H9 (cell line): ENCODE results near the gene POLR2M. TPM values are rescaled to one million over a fixed set of nuclear protein-coding genes. Genes with fewer than 3 reads are reported as not detected.

Source experiments
- DNase-seq: peaks from one replicate; pipeline ENCODE4 v3.0.0-alpha.2; 2017
- H2AFZ ChIP-seq: one replicate; pipeline ENCODE4 v1.6.1; 2013; ENCODE audit warnings: mild to moderate bottlenecking, low read length, control low read depth, moderate library complexity
- H2AK5ac ChIP-seq: 2 replicates; pipeline ENCODE4 v1.6.1; 2013; ENCODE audit warnings: low read length, control low read depth, mixed read lengths; ENCODE audit not compliant: insufficient read length
- H2BK120ac ChIP-seq: one replicate; pipeline ENCODE4 v1.6.1; 2013; ENCODE audit warnings: low read depth, mild to moderate bottlenecking, low read length, control low read depth, inconsistent platforms; ENCODE audit not compliant: poor library complexity, severe bottlenecking
- H2BK12ac ChIP-seq: 2 replicates; pipeline ENCODE4 v1.6.1; 2013; ENCODE audit warnings: low read length, control low read depth, mixed read lengths, low read depth; ENCODE audit not compliant: insufficient read length
- H2BK15ac ChIP-seq: 2 replicates; pipeline ENCODE4 v1.6.1; 2013; ENCODE audit warnings: low read depth, low read length, control low read depth
- H2BK20ac ChIP-seq: one replicate; pipeline ENCODE4 v1.6.1; 2013; ENCODE audit warnings: low read depth, mild to moderate bottlenecking, low read length, control low read depth, inconsistent platforms; ENCODE audit not compliant: poor library complexity, severe bottlenecking
- H2BK5ac ChIP-seq: 2 replicates; pipeline ENCODE4 v1.6.1; 2013; ENCODE audit warnings: low read length, control low read depth, mixed read lengths; ENCODE audit not compliant: insufficient read length
- H3K14ac ChIP-seq: 2 replicates; pipeline ENCODE4 v1.6.1; 2013; ENCODE audit warnings: low read length, control low read depth; ENCODE audit not compliant: insufficient read depth
- H3K18ac ChIP-seq: 2 replicates; pipeline ENCODE4 v1.6.1; 2013; ENCODE audit warnings: low read depth, mild to moderate bottlenecking, mixed read lengths, low read length, control low read depth; ENCODE audit not compliant: insufficient read length
- H3K23ac ChIP-seq: 2 replicates; pipeline ENCODE4 v1.6.1; 2013; ENCODE audit warnings: low read length, control low read depth, mixed read lengths, low read depth; ENCODE audit not compliant: insufficient read length
- H3K23me2 ChIP-seq: 2 replicates; pipeline ENCODE4 v1.6.1; 2013; ENCODE audit warnings: low read depth, mild to moderate bottlenecking, mixed read lengths, low read length, control low read depth; ENCODE audit not compliant: insufficient read length, poor library complexity, severe bottlenecking
- H3K27ac ChIP-seq: 2 replicates; pipeline ENCODE4 v1.5.1; 2013; ENCODE audit warnings: low read length, control low read depth, mixed read lengths, low read depth; ENCODE audit not compliant: insufficient read length
- H3K27me3 ChIP-seq: 2 replicates; pipeline ENCODE4 v1.6.1; 2013; ENCODE audit warnings: low read length, control low read depth, inconsistent platforms; ENCODE audit not compliant: insufficient read depth
- H3K4ac ChIP-seq: 2 replicates; pipeline ENCODE4 v1.6.1; 2013; ENCODE audit warnings: low read depth, mild to moderate bottlenecking, control low read depth, inconsistent platforms, low read length, moderate library complexity
- H3K4me1 ChIP-seq: 2 replicates; pipeline ENCODE4 v1.6.1; 2013; ENCODE audit warnings: low read length, control low read depth, inconsistent platforms; ENCODE audit not compliant: insufficient read depth
- H3K4me2 ChIP-seq: 2 replicates; pipeline ENCODE4 v1.6.1; 2013; ENCODE audit warnings: low read length, control low read depth, mixed read lengths; ENCODE audit not compliant: insufficient read length, insufficient read depth
- H3K56ac ChIP-seq: 2 replicates; pipeline ENCODE4 v1.6.1; 2013; ENCODE audit warnings: low read depth, mild to moderate bottlenecking, mixed read lengths, low read length, control low read depth; ENCODE audit not compliant: insufficient read length
- H3K79me1 ChIP-seq: 2 replicates; pipeline ENCODE4 v1.6.1; 2013; ENCODE audit warnings: low read depth, mild to moderate bottlenecking, moderate library complexity, low read length, control low read depth, inconsistent platforms; ENCODE audit not compliant: insufficient read depth, poor library complexity, severe bottlenecking
- H3K79me2 ChIP-seq: 2 replicates; pipeline ENCODE4 v1.6.1; 2013; ENCODE audit warnings: low read length, control low read depth, inconsistent platforms; ENCODE audit not compliant: insufficient read depth
- H3K9ac ChIP-seq: 2 replicates; pipeline ENCODE4 v1.6.1; 2013; ENCODE audit warnings: low read length, control low read depth, mixed read lengths; ENCODE audit not compliant: insufficient read length; ENCODE audit errors: extremely low read depth
- H3K9me3 ChIP-seq: one replicate; pipeline ENCODE4 v1.6.1; 2013; ENCODE audit warnings: low read depth, low read length, inconsistent platforms; ENCODE audit not compliant: control insufficient read depth
- H3T11ph ChIP-seq: one replicate; pipeline ENCODE4 v1.6.1; 2013; ENCODE audit warnings: mild to moderate bottlenecking, low read length, control low read depth, inconsistent platforms
- H4K20me1 ChIP-seq: one replicate; pipeline ENCODE4 v1.6.1; 2013; ENCODE audit not compliant: control insufficient read depth, insufficient read length, insufficient read depth
- H4K5ac ChIP-seq: 2 replicates; pipeline ENCODE4 v1.6.1; 2013; ENCODE audit warnings: low read depth, mild to moderate bottlenecking, mixed read lengths, low read length, control low read depth; ENCODE audit not compliant: insufficient read length
- H4K8ac ChIP-seq: replicated peaks from 2 replicates; pipeline ENCODE4 v1.6.1; 2013; ENCODE audit warnings: low read length, control low read depth, mixed read lengths, low read depth; ENCODE audit not compliant: insufficient read length
- H4K91ac ChIP-seq: 2 replicates; pipeline ENCODE4 v1.6.1; 2013; ENCODE audit warnings: low read depth, mild to moderate bottlenecking, moderate library complexity, mixed read lengths, low read length, control low read depth; ENCODE audit not compliant: insufficient read length
- H3K27ac Mint-ChIP-seq, 3 experiments: 2 replicates in 2 of 3; 3 replicates in 1 of 3; pipeline ENCODE4 v1.8.0; 2020 to 2021; ENCODE audit warnings: mixed read lengths in 3 of 3, mild to moderate bottlenecking in 1 of 3, moderate library complexity in 1 of 3
- H3K27me3 Mint-ChIP-seq: 2 replicates; pipeline ENCODE4 v1.8.0; 2021; ENCODE audit warnings: low read depth, mild to moderate bottlenecking, moderate library complexity, mixed read lengths
- H3K36me3 Mint-ChIP-seq, 3 experiments: 2 replicates in 2 of 3; 3 replicates in 1 of 3; pipeline ENCODE4 v1.8.0; 2020 to 2021; ENCODE audit warnings: low read depth in 3 of 3, mixed read lengths in 3 of 3; ENCODE audit not compliant: insufficient read depth in 1 of 3
- H3K4me1 Mint-ChIP-seq, 2 experiments: 2 replicates each; pipeline ENCODE4 v1.8.0; 2020; ENCODE audit warnings: mixed read lengths in 2 of 2
- H3K4me3 Mint-ChIP-seq, 2 experiments: 2 replicates in 1 of 2; 3 replicates in 1 of 2; pipeline ENCODE4 v1.8.0; 2020 to 2021; ENCODE audit warnings: mild to moderate bottlenecking in 2 of 2, mixed read lengths in 2 of 2, moderate library complexity in 1 of 2
- H3K9me3 Mint-ChIP-seq, 2 experiments: 2 replicates in 1 of 2; 3 replicates in 1 of 2; pipeline ENCODE4 v1.8.0; 2020; ENCODE audit warnings: mild to moderate bottlenecking in 2 of 2, mixed read lengths in 2 of 2, moderate library complexity in 1 of 2
- WGBS: extraction: QIAGEN DNeasy Blood & Tissue Kit; methylation state at CpG from one replicate; pipeline ENCODE4 v1.1.7; 2013; ENCODE audit warnings: missing lambda C conversion rate, low lambda C conversion rate, mixed read lengths; ENCODE audit not compliant: insufficient read length; ENCODE audit errors: extremely low coverage; 5-methylcytosine and 5-hydroxymethylcytosine counted together
- total RNA-seq: library from RNA; stranded (reverse); gene quantifications from 2 replicates; pipeline ENCODE4 v1.2.1, GENCODE V29; 2021
- TF ChIP-seq, protein P1 (sequence below): fragments of 200-600 bp; sonication (generic); conservative IDR thresholded peaks from 3 replicates; pipeline ENCODE4 v1.8.0; 2021; ENCODE audit warnings: antibody characterized with exemption, mild to moderate bottlenecking

Gene POLR2M
- total RNA-seq, 1 experiment from 2014 or later: 67.3 TPM

DNA sequence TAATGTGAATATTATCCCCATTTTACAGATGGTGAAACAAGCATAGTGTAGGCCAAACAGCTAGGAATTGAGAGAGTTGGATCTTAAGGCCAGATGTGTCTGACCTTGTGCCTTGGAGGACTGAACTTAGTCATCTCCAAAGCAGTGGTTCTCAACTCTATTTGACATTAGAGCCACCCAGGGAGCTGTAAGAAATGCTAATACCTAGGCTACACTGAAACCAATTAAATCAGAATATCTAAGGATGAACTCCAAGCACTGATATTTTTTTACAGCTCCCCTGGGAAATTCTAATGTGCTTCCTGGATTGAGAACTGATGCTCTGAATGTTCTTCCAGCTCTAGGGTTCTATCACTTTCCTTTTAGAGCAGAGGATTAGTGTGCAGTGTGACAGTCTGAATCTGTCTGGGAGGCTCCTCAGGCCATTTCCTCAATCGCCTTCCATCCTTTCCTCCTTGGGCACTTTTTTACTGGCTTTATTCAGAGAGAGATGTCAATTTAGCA is 32.3 kb downstream of the POLR2M start:
- 0 out of 2 replicates have a peak, but pooled peaks cover 2% of the 10 kb centered on the region for H3K27me3 Mint-ChIP-seq
- no peak overlapping the region for H2AK5ac ChIP-seq
- no peak overlapping the region for H4K91ac ChIP-seq
- no peak overlapping the region for H3K56ac ChIP-seq
- H3K27ac Mint-ChIP-seq: no peak overlapping the region
- H3K4ac ChIP-seq: no peak overlapping the region
- H3K14ac ChIP-seq: no peak overlapping the region
- H3T11ph ChIP-seq: no peak overlapping the region
- no peaks in the 10 kb centered on the region for H3K79me1 ChIP-seq
- no peak for DNase-seq
- no peaks in the 10 kb centered on the region; a peak in 1 of 7 replicates for H3K36me3 Mint-ChIP-seq
- H3K9ac ChIP-seq: no peak overlapping the region
- WGBS: no CpG with 5 or more reads among the region's 1 CpG
- no peak overlapping the region for H2BK20ac ChIP-seq
- no peak overlapping the region for H2AFZ ChIP-seq
- no peak overlapping the region for H3K4me3 Mint-ChIP-seq
- peaks cover 0 to 2% of the 10 kb centered on the region in 2 experiments; a peak in 1 of 5 replicates for H3K9me3 Mint-ChIP-seq
- H3K27me3 ChIP-seq: no peaks in the 10 kb centered on the region
- no peak overlapping the region for H3K18ac ChIP-seq
- no peaks in the 10 kb centered on the region for H3K9me3 ChIP-seq
- H3K4me1 Mint-ChIP-seq: peaks cover 5 to 6% of the 10 kb centered on the region in 2 experiments; a peak in 2 of 4 replicates
- H4K8ac ChIP-seq: no peak overlapping the region
- no peaks in the 10 kb centered on the region for H3K23me2 ChIP-seq
- H2BK15ac ChIP-seq: no peak overlapping the region
- no peak overlapping the region for H2BK12ac ChIP-seq
- H3K79me2 ChIP-seq: no peaks in the 10 kb centered on the region
- H2BK5ac ChIP-seq: no peak overlapping the region
- TF ChIP-seq, protein P1, sequence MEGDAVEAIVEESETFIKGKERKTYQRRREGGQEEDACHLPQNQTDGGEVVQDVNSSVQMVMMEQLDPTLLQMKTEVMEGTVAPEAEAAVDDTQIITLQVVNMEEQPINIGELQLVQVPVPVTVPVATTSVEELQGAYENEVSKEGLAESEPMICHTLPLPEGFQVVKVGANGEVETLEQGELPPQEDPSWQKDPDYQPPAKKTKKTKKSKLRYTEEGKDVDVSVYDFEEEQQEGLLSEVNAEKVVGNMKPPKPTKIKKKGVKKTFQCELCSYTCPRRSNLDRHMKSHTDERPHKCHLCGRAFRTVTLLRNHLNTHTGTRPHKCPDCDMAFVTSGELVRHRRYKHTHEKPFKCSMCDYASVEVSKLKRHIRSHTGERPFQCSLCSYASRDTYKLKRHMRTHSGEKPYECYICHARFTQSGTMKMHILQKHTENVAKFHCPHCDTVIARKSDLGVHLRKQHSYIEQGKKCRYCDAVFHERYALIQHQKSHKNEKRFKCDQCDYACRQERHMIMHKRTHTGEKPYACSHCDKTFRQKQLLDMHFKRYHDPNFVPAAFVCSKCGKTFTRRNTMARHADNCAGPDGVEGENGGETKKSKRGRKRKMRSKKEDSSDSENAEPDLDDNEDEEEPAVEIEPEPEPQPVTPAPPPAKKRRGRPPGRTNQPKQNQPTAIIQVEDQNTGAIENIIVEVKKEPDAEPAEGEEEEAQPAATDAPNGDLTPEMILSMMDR: no peak
- H3K4me1 ChIP-seq: no peaks in the 10 kb centered on the region
- no peak overlapping the region for H3K23ac ChIP-seq
- H3K4me2 ChIP-seq: no peak overlapping the region
- H4K20me1 ChIP-seq: no peaks in the 10 kb centered on the region
- H4K5ac ChIP-seq: no peak overlapping the region
- no peak overlapping the region for H3K27ac ChIP-seq
- no peak overlapping the region for H2BK120ac ChIP-seq
